Gastroesophageal sphincter (tissue), 4 donors: ENCODE data around the gene DAB1. TPM values are rescaled to one million over a fixed set of nuclear protein-coding genes. Genes with fewer than 3 reads are reported as not detected.

Experiments used
- ATAC-seq: fragments of 150-250 bp; one replicate; pipeline ENCODE4 v1.9.1; 2016; ENCODE audit warnings: mild to moderate bottlenecking, moderate library complexity
- H3K27ac ChIP-seq, 4 donors: fragments of 200-600 bp; sonication (generic) in 3 of 4; 1 replicate in 3 of 4; 2 replicates in 1 of 4; pipeline ENCODE4 v1.5.1; 2016 to 2019
- H3K27me3 ChIP-seq: fragments of 200-600 bp; sonication (generic); one replicate; pipeline ENCODE4 v1.5.1; 2019
- H3K36me3 ChIP-seq, 2 donors: fragments of 200-600 bp; sonication (generic); one replicate each; pipeline ENCODE4 v1.5.1; 2019; ENCODE audit warnings: control low read depth in 1 of 2
- H3K4me1 ChIP-seq, 3 donors: fragments of 200-600 bp; sonication (generic); 1 replicate in 2 of 3; 2 replicates in 1 of 3; pipeline ENCODE4 v1.5.1; 2016 to 2019; ENCODE audit warnings: control low read depth in 2 of 3
- H3K4me3 ChIP-seq, 2 donors: fragments of 200-600 bp; sonication (generic); one replicate each; pipeline ENCODE4 v1.5.1; 2019; ENCODE audit warnings: mild to moderate bottlenecking in 1 of 2, moderate library complexity in 1 of 2
- H3K9me3 ChIP-seq, 3 donors: fragments of 200-600 bp; sonication (generic); one replicate each; pipeline ENCODE4 v1.5.1; 2017 to 2019; ENCODE audit warnings: control low read depth in 2 of 3
- CTCF ChIP-seq, 4 experiments: fragments of 200-600 bp in 2 of 4; fragments of 450-650 bp in 2 of 4; sonication (generic) in 1 of 4; IDR thresholded peaks; one replicate each; pipeline ENCODE4 v1.5.1; 2017 to 2019; ENCODE audit warnings: antibody characterized with exemption in 4 of 4, mild to moderate bottlenecking in 2 of 4, moderate library complexity in 2 of 4
- EP300 ChIP-seq: sonication (generic); formaldehyde crosslinking; IDR thresholded peaks from one replicate; pipeline ENCODE4 v1.6.1; 2017; ENCODE audit warnings: antibody characterized with exemption, mild to moderate bottlenecking
- POLR2A ChIP-seq, 2 donors: fragments of 450-650 bp; IDR thresholded peaks; one replicate each; pipeline ENCODE4 v1.6.1; 2017; ENCODE audit warnings: antibody characterized with exemption in 2 of 2, mild to moderate bottlenecking in 2 of 2, moderate library complexity in 1 of 2
- POLR2AphosphoS5 ChIP-seq: sonication (generic); formaldehyde crosslinking; IDR thresholded peaks from one replicate; pipeline ENCODE4 v1.6.1; 2017; ENCODE audit warnings: antibody characterized with exemption
- WGBS, 2 donors: methylation state at CpG; one replicate each; pipeline ENCODE4 v1.1.5; 2018; ENCODE audit warnings: low coverage in 1 of 2; 5-methylcytosine and 5-hydroxymethylcytosine counted together
- total RNA-seq, 4 donors: library from RNA; depleted of rRNA; stranded (reverse); fragments of >200 nt; gene quantifications; one replicate each; pipeline ENCODE4 v1.1.0, GENCODE V29; 2016

DAB1 gene
- total RNA-seq, 4 donors from 2014 or later = 0.47 to 1.6 (median 1.1) TPM

DNA sequence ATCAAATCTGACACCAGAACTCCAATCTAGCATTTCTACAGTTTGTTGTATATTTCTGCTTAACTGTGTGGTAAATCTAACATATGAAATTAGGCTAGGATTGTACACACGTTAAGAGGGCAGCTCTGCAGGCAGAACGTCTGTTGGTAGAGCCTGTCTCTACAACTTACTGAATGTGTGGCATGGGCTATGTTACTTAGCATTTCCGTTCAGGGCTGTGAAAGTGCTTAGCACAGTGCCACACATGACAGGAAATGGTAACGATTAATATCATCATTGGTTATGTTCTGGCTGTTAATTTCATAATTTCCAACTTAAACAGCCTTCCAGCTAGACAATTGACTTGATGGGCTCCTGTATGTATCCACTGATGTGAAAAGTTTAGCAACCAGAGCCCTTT lies 448.4 kb downstream of the DAB1 start:
- TF ChIP-seq EP300 (no peak), CTCF (IDR thresholded peaks at IDR 0.05) (no peak), POLR2A (IDR thresholded peaks at IDR 0.05) (no peak)
- 68 to 76% methylated on average over 4 of the region's 4 CpGs for WGBS, 2 donors
- no peaks in the 10 kb centered on the region for H3K36me3 ChIP-seq
- H3K4me1 ChIP-seq = no peaks in the 10 kb centered on the region
- no peaks in the 10 kb centered on the region for H3K9me3 ChIP-seq
- ATAC-seq = no peak
- no peak overlapping the region for H3K27ac ChIP-seq
- no peaks in the 10 kb centered on the region for H3K27me3 ChIP-seq
- H3K4me3 ChIP-seq = no peak overlapping the region

DNA sequence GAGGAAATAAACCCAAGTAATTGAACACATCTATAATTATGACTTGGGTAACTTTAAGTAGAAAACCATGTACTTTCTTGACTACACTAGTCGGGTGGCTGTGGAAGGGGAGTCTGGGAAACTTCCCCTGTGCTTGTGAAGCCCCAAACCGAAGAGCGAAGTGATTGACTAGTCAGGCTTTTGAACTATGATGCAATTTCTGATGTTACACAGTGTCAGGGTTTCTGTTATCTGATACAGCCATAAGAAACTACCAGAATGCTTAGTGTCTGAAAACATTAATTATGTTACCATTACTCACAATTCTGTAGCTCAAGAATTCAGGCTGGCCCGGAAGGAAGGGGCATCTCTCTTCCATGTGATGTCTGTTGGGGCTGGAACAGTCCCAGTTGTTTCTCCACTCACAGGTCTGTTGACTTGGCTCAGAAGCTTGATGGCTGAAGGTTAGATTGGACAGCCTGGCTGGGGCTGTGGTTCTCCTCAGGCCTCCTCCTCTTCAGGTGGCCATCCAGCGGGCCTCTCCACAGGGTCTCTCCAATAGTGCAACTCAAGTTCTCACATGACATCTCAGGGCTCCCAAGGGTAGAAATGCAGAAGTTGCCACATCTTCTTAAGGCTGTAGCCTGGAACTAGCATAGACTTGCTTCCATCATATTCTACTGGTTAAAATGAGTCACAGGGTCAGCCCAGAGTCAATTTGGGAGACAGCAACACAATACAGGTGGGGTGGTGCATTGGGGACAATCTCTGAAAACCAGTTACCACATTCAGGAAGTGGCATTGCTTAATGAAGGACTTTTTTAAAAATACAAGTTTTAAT lies 449.7 kb downstream of the DAB1 start:
- no peak for ATAC-seq
- Histone ChIP-seq H3K27me3 (no peaks in the 10 kb centered on the region), H3K27ac (no peak overlapping the region), H3K4me3 (no peak overlapping the region), H3K4me1 (no peaks in the 10 kb centered on the region), H3K9me3 (peaks cover 0 to 4% (median 0%) of the 10 kb centered on the region in 3 donors), H3K36me3 (no peaks in the 10 kb centered on the region)
- WGBS, 2 donors = 76 to 84% methylated on average over 3 to 4 of the region's 5 CpGs
- TF ChIP-seq EP300 (no peak), POLR2AphosphoS5 (no peak), POLR2A (IDR thresholded peaks at IDR 0.05) (no peak), CTCF (IDR thresholded peaks at IDR 0.05) (no peak)

- 74% methylated on average over 1 of the region's 1 CpG; no CpG with 5 or more reads in 1 of the 2 donors for WGBS, 2 donors
- H3K4me3 ChIP-seq = no peak overlapping the region
- peaks cover 0 to 9% (median 0%) of the 10 kb centered on the region in 3 donors for H3K9me3 ChIP-seq
- no peaks in the 10 kb centered on the region for H3K36me3 ChIP-seq
- H3K27me3 ChIP-seq = peaks cover 3% of the 10 kb centered on the region
- no peak for ATAC-seq
- TF ChIP-seq POLR2AphosphoS5 (no peak), EP300 (no peak), CTCF (IDR thresholded peaks at IDR 0.05) (no peak), POLR2A (IDR thresholded peaks at IDR 0.05) (no peak)
- no peaks in the 10 kb centered on the region for H3K4me1 ChIP-seq
- H3K27ac ChIP-seq = no peak overlapping the region
Observed at GRCh38 chr1:56972976-56973375, 450.9 kb downstream of the DAB1 start.

GRCh38 chr1:56970280-56970679 lies 453.6 kb downstream of the DAB1 start:
- H3K27me3 ChIP-seq = peaks cover 5% of the 10 kb centered on the region
- ATAC-seq = no peak
- TF ChIP-seq POLR2AphosphoS5 = no peak
- TF ChIP-seq POLR2A (IDR thresholded peaks at IDR 0.05) = no peak
- peaks cover 0 to 9% (median 0%) of the 10 kb centered on the region in 3 donors for H3K9me3 ChIP-seq
- no peaks in the 10 kb centered on the region for H3K36me3 ChIP-seq
- no peak overlapping the region for H3K27ac ChIP-seq
- no peaks in the 10 kb centered on the region for H3K4me1 ChIP-seq
- 83 to 100% methylated on average over 1 of the region's 1 CpG for WGBS, 2 donors
- H3K4me3 ChIP-seq = no peak overlapping the region

GRCh38 chr1:56968878-56969495 lies 454.9 kb downstream of the DAB1 start:
- TF ChIP-seq CTCF (IDR thresholded peaks at IDR 0.05) (no peak), EP300 (no peak), POLR2AphosphoS5 (no peak), POLR2A (IDR thresholded peaks at IDR 0.05) (no peak)
- peaks cover 5% of the 10 kb centered on the region for H3K27me3 ChIP-seq
- H3K4me1 ChIP-seq = no peaks in the 10 kb centered on the region
- peaks cover 0 to 9% (median 0%) of the 10 kb centered on the region in 3 donors for H3K9me3 ChIP-seq
- WGBS, 2 donors = 65 to 94% methylated on average over 2 of the region's 2 CpGs
- H3K27ac ChIP-seq = no peak overlapping the region
- no peaks in the 10 kb centered on the region for H3K36me3 ChIP-seq
- no peak overlapping the region for H3K4me3 ChIP-seq
- ATAC-seq = no peak
